Heart left ventricle (tissue), 16 donors: ENCODE data around the gene PRSS1. TPM values are rescaled to one million over a fixed set of nuclear protein-coding genes. Genes with fewer than 3 reads are reported as not detected.
A peak's percentile ranks its signal among the peaks of the same experiment; 100 is the strongest.

Experiments used
- ATAC-seq, 4 donors: fragments of 200-7000 bp; cut with Tn5 transposase; one replicate each; pipeline ENCODE4 v1.9.1; 2020 to 2022; ENCODE audit warnings: moderate library complexity in 4 of 4, mild to moderate bottlenecking in 3 of 4, moderate number of reproducible peaks in 1 of 4
- DNase-seq, 5 donors: peaks; one replicate each; pipeline ENCODE4 v3.0.0-alpha.2; 2020
- H3K27ac ChIP-seq, 12 donors: fragments of 200-600 bp; sonication (generic) in 4 of 12; one replicate each; pipeline versions ENCODE4 v1.5.0 to v1.8.0; 2016 to 2022; ENCODE audit warnings: mild to moderate bottlenecking in 2 of 12
- H3K27me3 ChIP-seq, 9 donors: fragments of 200-600 bp; sonication (generic) in 2 of 9; one replicate each; pipeline versions ENCODE4 v1.5.1 to v1.8.0; 2016 to 2022; ENCODE audit warnings: mild to moderate bottlenecking in 3 of 9
- H3K36me3 ChIP-seq, 9 donors: fragments of 200-600 bp; sonication (generic) in 2 of 9; one replicate each; pipeline versions ENCODE4 v1.5.0 to v1.8.0; 2018 to 2022; ENCODE audit warnings: mild to moderate bottlenecking in 2 of 9
- H3K4me1 ChIP-seq, 12 donors: fragments of 200-600 bp; sonication (generic) in 4 of 12; one replicate each; pipeline versions ENCODE4 v1.5.0 to v1.8.0; 2016 to 2022; ENCODE audit warnings: mild to moderate bottlenecking in 3 of 12
- H3K4me3 ChIP-seq, 12 donors: fragments of 200-600 bp; sonication (generic) in 4 of 12; one replicate each; pipeline versions ENCODE4 v1.5.0 to v1.8.0; 2017 to 2022; ENCODE audit warnings: mild to moderate bottlenecking in 9 of 12, moderate library complexity in 4 of 12
- H3K9me3 ChIP-seq, 12 donors: fragments of 200-600 bp; sonication (generic) in 4 of 12; one replicate each; pipeline versions ENCODE4 v1.5.0 to v1.8.0; 2016 to 2022; ENCODE audit warnings: mild to moderate bottlenecking in 1 of 12
- POLR2A ChIP-seq, 2 donors: fragments of 450-650 bp; IDR thresholded peaks; one replicate each; pipeline ENCODE4 v1.6.1; 2017; ENCODE audit warnings: antibody characterized with exemption in 2 of 2, mild to moderate bottlenecking in 2 of 2, moderate library complexity in 2 of 2
- WGBS, 4 donors: extraction: QIAGEN DNeasy Blood & Tissue Kit in 2 of 4; methylation state at CpG; one replicate each; pipeline versions ENCODE4 v1.1.5 to v1.1.7; 2013 to 2018; 5-methylcytosine and 5-hydroxymethylcytosine counted together
- intact Hi-C, 10 donors: fragments of 100-400 bp; cut with DNase I; formaldehyde crosslinking; loops; one replicate each; pipeline versions ENCODE4 v1.11.1 to v1.14.2; 2022
- polyA plus RNA-seq, 2 donors: library from polyadenylated mRNA; stranded (reverse); fragments of 200-250 nt; gene quantifications; one replicate each; pipeline ENCODE4 v1.2.3, GENCODE V29; 2013
- total RNA-seq, 9 donors: library from RNA; depleted of rRNA in 2 of 9; stranded (reverse); fragments of >200 nt in 2 of 9; fragmentation: NEBNext Ultra II Directional in 3 of 9; extraction: Animal tissue kit (Norgen Biotek cat#: 25700) in 3 of 9; gene quantifications; one replicate each; pipeline versions ENCODE4 v1.1.0 to v1.2.4, GENCODE V29; 2016 to 2023
- TF ChIP-seq, protein P1 (sequence below), 12 donors: fragments of 200-600 bp; sonication (generic) in 4 of 12; IDR thresholded peaks; one replicate each; pipeline versions ENCODE4 v1.5.0 to v1.8.0; 2018 to 2022; ENCODE audit warnings: antibody characterized with exemption in 12 of 12, mild to moderate bottlenecking in 5 of 12
- donor health status: ischemic (EF 13 %, LVEDD 7.1; RV severe dilation, severe dysfunction).
- donor health status: healthy with polysubstance abuse.
- donor health status: DM: no; HTN: yes; CAD: no.
- donor health status: DM: no; HTN: no; CAD: no.
- donor health status: ischemic (EF 25% LVEDD 6.9; RV normal size, moderate dysfunction).
- donor health status: ischemic (EF 25% LVEDD 5.7; RV mildly dilated, moderate dysfunction).
- donor health status: healthy.
- donor health status: DM: yes; HTN: yes; CAD: no.
- donor health status: ischemic (EF 35%, LVEDD 5.7; RV mildly dilated, moderate dysfunction).
- donor health status: nonischemic (EF 11% LVEDD 7.7; RV severe dilation, severe dysfunction).
- donor health status: DM: yes; HTN: yes; CAD: no.
- donor health status: PGD.
- donor health status: ischemic (EF 29% LVEDD 5.4; RV normal size, mild dysfunction).
- donor health status: nonischemic (EF 23%, LVEDD 6.1; RV moderate dilation, normal function).

The PRSS1 gene
- total and polyA plus RNA-seq, 11 donors = 1.3 to 4.3 (median 3.0) TPM; not detected in 5

DNA sequence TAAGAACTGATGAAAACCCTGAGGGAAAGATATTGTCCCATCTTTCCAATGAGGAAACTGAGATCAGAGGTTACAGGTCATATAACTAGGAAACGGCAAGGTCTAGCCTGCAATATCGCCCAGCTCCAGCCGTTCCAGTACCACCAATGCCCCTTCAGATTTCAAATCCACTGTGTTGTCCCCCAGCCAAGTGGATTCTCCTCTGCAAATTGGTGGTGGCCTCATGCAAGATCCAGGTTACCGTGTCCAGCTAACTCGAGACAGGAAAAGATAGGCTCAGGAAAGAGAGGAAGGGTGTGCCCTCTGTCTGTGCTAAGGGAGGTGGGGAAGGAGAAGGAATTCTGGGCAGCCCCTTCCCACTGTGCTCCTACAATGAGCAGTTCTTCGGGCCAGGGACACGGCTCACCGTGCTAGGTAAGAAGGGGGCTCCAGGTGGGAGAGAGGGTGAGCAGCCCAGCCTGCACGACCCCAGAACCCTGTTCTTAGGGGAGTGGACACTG, 46.8 kb downstream of the PRSS1 start:
- TF ChIP-seq, protein P1, sequence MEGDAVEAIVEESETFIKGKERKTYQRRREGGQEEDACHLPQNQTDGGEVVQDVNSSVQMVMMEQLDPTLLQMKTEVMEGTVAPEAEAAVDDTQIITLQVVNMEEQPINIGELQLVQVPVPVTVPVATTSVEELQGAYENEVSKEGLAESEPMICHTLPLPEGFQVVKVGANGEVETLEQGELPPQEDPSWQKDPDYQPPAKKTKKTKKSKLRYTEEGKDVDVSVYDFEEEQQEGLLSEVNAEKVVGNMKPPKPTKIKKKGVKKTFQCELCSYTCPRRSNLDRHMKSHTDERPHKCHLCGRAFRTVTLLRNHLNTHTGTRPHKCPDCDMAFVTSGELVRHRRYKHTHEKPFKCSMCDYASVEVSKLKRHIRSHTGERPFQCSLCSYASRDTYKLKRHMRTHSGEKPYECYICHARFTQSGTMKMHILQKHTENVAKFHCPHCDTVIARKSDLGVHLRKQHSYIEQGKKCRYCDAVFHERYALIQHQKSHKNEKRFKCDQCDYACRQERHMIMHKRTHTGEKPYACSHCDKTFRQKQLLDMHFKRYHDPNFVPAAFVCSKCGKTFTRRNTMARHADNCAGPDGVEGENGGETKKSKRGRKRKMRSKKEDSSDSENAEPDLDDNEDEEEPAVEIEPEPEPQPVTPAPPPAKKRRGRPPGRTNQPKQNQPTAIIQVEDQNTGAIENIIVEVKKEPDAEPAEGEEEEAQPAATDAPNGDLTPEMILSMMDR (IDR thresholded peaks at IDR 0.05) = no peak
- TF ChIP-seq POLR2A (IDR thresholded peaks at IDR 0.05) = no peak
- peak overlapping the region in 7 of 12 donors; percentile 32 to 61 (median 50) for H3K4me3 ChIP-seq
- no peaks in the 10 kb centered on the region for H3K9me3 ChIP-seq
- H3K27me3 ChIP-seq = peaks cover 19 to 79% (median 43%) of the 10 kb centered on the region in 9 donors
- DNase-seq (no peak), ATAC-seq (no peak)
- peaks cover 0 to 19% (median 13%) of the 10 kb centered on the region in 12 donors for H3K4me1 ChIP-seq
- peak overlapping the region in 2 of 12 donors; percentile 37 to 83 for H3K27ac ChIP-seq
- WGBS, 4 donors = 23 to 43% (median 25%) methylated on average over 9 of the region's 9 CpGs
- no peaks in the 10 kb centered on the region for H3K36me3 ChIP-seq
- intact Hi-C loops = no loop called here

DNA sequence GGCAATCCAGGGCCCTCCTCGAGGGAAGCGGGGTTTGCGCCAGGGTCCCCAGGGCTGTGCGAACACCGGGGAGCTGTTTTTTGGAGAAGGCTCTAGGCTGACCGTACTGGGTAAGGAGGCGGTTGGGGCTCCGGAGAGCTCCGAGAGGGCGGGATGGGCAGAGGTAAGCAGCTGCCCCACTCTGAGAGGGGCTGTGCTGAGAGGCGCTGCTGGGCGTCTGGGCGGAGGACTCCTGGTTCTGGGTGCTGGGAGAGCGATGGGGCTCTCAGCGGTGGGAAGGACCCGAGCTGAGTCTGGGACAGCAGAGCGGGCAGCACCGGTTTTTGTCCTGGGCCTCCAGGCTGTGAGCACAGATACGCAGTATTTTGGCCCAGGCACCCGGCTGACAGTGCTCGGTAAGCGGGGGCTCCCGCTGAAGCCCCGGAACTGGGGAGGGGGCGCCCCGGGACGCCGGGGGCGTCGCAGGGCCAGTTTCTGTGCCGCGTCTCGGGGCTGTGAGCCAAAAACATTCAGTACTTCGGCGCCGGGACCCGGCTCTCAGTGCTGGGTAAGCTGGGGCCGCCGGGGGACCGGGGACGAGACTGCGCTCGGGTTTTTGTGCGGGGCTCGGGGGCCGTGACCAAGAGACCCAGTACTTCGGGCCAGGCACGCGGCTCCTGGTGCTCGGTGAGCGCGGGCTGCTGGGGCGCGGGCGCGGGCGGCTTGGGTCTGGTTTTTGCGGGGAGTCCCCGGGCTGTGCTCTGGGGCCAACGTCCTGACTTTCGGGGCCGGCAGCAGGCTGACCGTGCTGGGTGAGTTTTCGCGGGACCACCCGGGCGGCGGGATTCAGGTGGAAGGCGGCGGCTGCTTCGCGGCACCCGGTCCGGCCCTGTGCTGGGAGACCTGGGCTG, 47.5 kb downstream of the PRSS1 start:
- intact Hi-C loops = no loop called here

DNA sequence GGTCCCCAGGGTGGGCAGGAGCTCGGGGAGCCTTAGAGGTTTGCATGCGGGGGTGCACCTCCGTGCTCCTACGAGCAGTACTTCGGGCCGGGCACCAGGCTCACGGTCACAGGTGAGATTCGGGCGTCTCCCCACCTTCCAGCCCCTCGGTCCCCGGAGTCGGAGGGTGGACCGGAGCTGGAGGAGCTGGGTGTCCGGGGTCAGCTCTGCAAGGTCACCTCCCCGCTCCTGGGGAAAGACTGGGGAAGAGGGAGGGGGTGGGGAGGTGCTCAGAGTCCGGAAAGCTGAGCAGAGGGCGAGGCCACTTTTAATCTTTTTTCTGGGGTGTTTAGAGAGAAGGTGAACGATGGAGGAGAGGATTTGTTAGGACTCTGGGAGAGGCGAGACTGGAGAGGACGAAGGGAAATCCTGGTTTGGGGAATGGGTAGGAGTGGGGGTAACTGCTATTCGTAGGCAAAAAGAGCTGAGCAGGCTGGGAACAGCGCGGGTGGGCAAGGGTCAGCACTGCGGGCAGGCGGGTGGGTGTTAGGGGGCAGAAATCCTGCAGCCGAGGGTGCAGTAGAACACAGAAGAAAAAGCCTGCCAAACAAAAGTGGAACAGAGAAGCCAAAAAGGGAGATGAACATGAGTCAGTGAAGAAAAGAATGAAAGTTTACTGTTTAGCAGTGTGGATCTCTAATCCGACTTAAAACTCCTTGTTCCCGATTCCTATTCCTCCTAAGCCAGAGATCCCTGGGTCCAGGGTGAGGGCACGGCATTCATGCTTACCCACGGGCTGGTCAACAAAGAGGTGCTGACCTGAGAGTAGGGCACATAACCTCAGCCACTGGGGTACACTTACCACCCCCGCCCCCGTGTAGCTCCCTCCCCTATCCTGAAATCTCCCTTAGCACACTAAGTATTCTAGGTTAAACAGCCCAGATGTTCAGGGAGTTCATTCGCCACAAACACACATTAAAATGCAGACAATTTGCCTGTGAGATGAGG, 48.4 kb downstream of the PRSS1 start:
- Histone ChIP-seq H3K27me3 (peaks cover 19 to 80% (median 43%) of the 10 kb centered on the region in 9 donors), H3K27ac (peak overlapping the region in 3 of 12 donors; percentile 14 to 83 (median 37)), H3K9me3 (no peaks in the 10 kb centered on the region), H3K4me1 (peaks cover 0 to 19% (median 13%) of the 10 kb centered on the region in 12 donors), H3K36me3 (no peaks in the 10 kb centered on the region), H3K4me3 (peak overlapping the region; percentile 20 to 61 (median 44))
- intact Hi-C loops = no loop called here
- 6 to 12% (median 6%) methylated on average over 19 to 33 of the region's 33 CpGs for WGBS, 4 donors
- TF ChIP-seq POLR2A (IDR thresholded peaks at IDR 0.05) = no peak
- TF ChIP-seq, protein P1 (IDR thresholded peaks at IDR 0.05) = no peak
- DNase-seq = no peak
- ATAC-seq = peak in 1 of 4 donors; percentile 28

More for the DNA sequence above, 47.5 kb downstream of the PRSS1 start:
- no peak for DNase-seq
- peak overlapping the region; percentile 20 to 61 (median 44) for H3K4me3 ChIP-seq
- TF ChIP-seq, protein P1 (IDR thresholded peaks at IDR 0.05) = no peak
- no peak for TF ChIP-seq POLR2A (IDR thresholded peaks at IDR 0.05)
- ATAC-seq = peak in 1 of 4 donors; percentile 22
- no peaks in the 10 kb centered on the region for H3K9me3 ChIP-seq
- WGBS, 4 donors = 2 to 13% (median 4%) methylated on average over 28 to 74 of the region's 74 CpGs
- H3K27me3 ChIP-seq = peaks cover 19 to 82% (median 43%) of the 10 kb centered on the region in 9 donors
- no peaks in the 10 kb centered on the region for H3K36me3 ChIP-seq
- H3K4me1 ChIP-seq = peaks cover 0 to 19% (median 13%) of the 10 kb centered on the region in 12 donors
- H3K27ac ChIP-seq = peak overlapping the region in 3 of 12 donors; percentile 13 to 83 (median 37)
